ENCODE data around the gene GPSM3.

DNA sequence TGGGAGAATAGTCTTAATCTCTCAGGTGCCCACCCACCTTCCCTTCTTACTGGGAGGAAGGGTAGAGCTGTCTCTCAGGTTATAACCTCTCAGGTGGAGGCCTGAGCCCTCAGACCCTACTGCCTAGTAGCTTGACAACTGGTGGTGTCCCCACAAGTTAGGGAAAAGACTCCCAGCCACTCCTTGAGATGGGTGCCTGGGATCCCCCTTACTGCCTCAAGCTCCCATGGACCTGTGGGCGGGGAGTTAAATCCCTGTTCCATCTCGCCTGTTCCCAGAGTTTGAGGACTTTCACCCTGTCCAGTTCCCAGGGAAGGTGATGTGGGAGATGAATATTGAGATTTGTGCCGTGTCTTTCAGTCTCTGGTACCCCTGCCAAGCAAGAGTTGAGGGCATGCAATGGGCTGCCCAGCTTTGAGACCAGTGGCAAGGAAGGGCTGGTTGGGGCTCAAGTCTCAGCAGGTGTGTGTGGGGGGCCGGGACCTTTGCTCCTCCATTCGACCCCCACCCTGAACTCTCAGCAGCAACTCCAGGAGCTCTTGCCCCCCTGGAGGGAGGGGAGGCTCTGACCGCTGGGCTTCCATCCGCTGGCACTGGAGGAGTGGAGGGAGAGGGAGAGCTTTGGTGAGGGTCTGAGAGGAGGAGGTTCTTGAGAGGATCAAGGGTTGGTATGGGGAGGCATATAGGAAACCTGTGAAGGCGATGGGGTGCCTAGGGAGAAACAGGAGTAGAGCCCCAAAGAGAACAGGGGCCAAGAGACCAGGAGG lies 1.3 kb downstream of the GPSM3 start:
- TF ChIP-seq CTCF (IDR thresholded peaks at IDR 0.05): no peak
- no peak for TF ChIP-seq POLR2A (IDR thresholded peaks at IDR 0.05)
